Thyroid gland (tissue), 4 donors: ENCODE data around the gene PPP2R2C.

Source experiments
- POLR2A ChIP-seq, 2 donors: fragments of 450-650 bp; IDR thresholded peaks; one replicate each; pipeline ENCODE4 v1.6.1; 2017; ENCODE audit warnings: antibody characterized with exemption in 2 of 2, mild to moderate bottlenecking in 2 of 2, moderate library complexity in 1 of 2
- TF ChIP-seq, protein P1 (sequence below), 6 experiments: fragments of 200-600 bp in 3 of 6; fragments of 450-650 bp in 3 of 6; sonication (generic) in 3 of 6; IDR thresholded peaks; one replicate each; pipeline ENCODE4 v1.5.1; 2016 to 2019; ENCODE audit warnings: antibody characterized with exemption in 6 of 6, mild to moderate bottlenecking in 2 of 6, inconsistent platforms in 1 of 6, moderate library complexity in 1 of 6

DNA sequence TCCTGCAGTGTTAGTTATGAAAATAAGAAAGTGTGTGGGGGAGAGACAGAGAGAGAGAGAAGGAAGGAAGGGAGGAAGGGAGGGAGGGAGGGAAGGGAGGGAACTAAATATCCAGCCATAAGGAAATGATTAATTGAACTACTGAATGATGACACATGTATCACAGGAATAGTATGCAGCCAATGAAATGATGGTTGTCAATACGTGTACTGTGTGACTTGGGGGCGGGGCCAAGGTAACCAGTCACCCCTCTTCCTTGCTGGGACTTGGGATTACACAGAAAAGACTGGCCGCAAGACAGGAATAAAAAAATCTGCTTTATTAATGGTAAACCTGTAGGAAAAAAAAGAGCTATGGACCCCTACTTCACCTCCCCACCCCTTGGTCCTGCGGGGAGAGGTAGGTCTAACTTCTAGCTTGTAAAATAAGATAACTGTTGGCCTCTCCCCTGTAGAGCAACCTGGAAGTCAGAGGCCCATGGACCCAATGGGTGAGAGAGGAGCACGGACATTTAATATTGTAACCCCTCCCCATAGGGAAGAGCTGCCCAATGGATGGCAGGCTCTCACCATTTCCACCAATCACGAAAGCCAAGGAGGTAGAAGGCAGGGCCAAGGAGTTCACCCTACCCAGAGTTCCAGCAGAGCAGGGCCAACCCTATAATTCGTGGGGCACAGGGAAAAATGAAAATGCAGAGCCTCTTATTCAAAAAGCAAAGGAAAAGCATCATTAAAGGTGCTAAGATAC, 7.4 kb downstream of the PPP2R2C start:
- TF ChIP-seq, protein P1, sequence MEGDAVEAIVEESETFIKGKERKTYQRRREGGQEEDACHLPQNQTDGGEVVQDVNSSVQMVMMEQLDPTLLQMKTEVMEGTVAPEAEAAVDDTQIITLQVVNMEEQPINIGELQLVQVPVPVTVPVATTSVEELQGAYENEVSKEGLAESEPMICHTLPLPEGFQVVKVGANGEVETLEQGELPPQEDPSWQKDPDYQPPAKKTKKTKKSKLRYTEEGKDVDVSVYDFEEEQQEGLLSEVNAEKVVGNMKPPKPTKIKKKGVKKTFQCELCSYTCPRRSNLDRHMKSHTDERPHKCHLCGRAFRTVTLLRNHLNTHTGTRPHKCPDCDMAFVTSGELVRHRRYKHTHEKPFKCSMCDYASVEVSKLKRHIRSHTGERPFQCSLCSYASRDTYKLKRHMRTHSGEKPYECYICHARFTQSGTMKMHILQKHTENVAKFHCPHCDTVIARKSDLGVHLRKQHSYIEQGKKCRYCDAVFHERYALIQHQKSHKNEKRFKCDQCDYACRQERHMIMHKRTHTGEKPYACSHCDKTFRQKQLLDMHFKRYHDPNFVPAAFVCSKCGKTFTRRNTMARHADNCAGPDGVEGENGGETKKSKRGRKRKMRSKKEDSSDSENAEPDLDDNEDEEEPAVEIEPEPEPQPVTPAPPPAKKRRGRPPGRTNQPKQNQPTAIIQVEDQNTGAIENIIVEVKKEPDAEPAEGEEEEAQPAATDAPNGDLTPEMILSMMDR (IDR thresholded peaks at IDR 0.05): no peak
- no peak for TF ChIP-seq POLR2A (IDR thresholded peaks at IDR 0.05)
